ENCODE results near the gene CDC42BPB.

CDC42BPB gene

DNA sequence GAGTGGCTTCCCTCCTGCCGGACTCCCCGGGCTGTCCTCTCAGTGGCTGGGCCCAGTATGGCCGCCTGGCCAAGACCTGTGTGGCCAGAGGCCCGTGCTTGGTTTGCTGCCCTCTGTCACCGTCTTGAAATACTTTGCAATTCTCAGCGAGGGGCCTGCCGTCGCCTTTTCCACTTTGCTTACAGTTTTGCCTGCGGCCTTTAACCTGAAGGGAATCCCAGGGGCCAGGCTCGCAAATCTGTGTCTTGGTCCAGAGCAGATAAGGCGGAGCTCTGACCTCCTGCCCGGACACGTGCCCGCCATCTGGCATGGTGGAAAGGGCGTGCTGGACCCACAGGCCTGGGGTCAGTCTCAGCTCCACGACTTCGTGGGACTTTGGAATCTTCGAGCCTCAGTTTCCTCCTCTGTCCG is 145.8 kb downstream of the CDC42BPB start:
- DNase-seq: no peak

- no peak for DNase-seq
Observed at GRCh38 chr14:102910442-102910841, 146.9 kb downstream of the CDC42BPB start.

- DNase-seq: no peak
Observed at GRCh38 chr14:102909911-102910310, 147.4 kb downstream of the CDC42BPB start.

GRCh38 chr14:102909462-102909861 is 147.9 kb downstream of the CDC42BPB start:
- DNase-seq: no peak

GRCh38 chr14:102908766-102909455 is 148.4 kb downstream of the CDC42BPB start:
- DNase-seq: no peak

GRCh38 chr14:102907980-102908730 is 149.2 kb downstream of the CDC42BPB start:
- no peak for DNase-seq

DNA sequence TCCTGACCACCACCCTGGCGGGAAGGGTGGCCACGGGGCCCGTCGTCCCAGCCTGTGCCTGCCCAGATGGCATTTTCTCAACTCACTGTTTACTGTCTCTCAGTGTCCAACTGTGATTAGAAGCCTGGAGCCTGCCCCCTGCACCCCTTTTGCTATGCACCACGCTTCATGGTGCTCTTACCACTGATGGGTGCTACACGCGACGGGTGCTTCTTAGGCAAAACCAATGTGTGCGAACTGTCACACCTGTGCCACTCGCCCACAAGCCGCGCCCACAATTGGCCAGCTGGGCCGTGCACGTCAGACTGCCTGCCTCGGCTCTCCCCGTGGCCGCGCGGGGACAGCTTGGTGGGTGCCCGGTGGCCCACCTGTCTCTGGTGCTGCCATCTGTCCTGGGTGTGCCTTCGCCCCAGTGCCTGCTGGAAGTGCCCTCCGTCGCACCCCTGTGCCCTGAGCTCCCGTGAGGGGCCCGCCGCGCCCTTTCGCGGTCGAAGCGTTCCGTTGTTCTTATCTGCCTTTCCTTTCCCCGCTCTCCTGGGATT is 150.0 kb downstream of the CDC42BPB start:
- DNase-seq: no peak

DNA sequence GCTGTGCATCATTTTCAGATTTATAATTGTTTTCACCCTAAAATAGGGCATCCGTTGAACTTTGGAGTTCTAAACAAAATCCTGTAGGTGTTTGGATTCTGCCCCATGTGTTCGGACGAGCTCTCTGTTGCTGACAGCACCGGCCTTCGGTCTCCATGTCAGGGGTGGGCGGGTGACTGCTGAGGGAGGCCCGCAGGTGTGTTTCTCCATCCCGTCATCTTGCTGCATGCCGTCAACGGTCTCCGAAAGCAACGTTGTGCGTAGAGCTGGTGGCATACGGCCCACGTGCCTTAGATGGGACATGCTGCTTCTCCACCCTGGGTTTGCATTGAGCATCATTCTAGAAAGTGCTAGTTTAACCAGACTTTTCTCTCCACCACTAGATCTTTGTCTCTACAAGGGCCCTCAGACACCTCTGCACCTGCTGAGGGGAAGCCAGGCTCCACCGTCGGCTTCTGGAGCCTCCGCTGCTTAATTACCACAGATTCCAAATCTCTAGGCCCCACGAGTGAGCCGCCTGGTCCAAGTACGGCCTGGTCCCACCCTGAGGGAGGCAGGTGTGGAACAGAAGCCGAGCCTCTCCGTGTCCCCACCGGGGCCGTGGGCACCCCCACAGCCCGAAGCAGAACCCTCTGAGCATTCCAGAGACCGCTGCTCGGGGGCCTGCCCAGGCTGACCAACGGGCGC is 150.6 kb downstream of the CDC42BPB start:
- DNase-seq: no peak

- no peak for DNase-seq
Observed at GRCh38 chr14:102905116-102906108, 151.9 kb downstream of the CDC42BPB start.

GRCh38 chr14:102903889-102904512 is 153.3 kb downstream of the CDC42BPB start:
- DNase-seq: no peak

DNA sequence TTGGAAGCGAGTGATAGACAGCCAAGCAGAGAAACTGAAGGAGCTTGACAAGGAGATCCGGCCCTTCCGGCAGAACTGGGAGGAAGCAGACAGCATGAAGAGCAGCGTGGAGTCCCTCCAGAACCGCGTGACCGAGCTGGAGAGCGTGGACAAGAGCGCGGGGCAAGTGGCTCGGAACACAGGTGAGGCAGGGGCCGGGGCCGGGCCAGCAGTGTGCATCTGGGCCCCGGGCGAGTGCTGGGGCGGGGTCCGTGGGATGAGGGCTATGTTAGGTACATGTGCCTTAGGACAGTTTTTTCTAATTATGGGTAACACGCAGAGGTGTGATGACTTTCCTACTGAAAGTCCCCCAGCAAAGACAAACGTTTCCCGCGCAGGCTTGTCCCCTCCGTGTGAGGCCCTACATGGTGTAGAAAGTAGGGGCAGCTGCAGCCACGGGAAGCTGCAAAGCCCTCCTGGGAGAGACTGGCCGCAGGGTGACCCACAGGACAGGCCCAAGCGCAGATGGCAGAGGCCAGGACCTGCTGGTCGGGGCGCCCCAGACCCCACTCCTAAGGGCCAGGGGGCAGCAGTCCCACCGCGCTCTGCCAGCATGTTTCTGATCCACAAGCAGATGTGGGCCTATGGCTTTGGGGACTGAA is 154.0 kb downstream of the CDC42BPB start:
- DNase-seq: no peak

DNA sequence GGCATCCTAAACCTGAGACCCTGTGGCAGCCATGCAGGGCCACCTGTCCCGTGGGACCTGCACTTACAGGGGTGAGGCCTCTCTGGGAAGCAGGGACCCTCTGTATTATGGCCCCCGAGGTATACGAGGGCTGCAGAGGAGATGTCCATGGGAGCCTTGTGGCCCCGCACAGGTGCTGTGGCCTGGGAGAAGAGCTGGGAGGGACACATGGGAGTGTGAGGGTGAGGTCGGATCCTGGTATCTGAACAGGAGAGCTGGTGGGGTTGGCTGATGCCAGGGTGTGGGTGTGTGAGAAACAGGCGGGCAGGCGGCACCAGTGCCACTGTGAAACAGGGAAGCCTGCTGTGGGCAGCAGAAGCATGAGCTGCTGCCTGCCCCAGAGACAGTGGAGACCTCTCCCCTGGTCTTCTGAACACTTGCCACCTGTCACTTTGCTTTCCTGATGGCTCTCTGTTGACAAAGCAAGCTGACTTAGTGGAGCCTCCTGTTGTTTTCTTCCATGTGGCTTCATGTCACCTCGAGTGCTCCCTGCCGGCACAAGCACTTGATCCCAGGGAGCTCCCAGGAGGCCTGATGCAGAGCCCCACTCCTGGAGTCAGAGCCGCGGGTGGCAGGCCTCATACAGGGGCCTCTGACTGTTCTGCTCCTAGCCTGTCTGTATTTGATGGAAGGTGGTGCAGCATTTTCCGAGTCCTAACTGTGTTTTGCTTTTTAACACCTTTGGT is 154.7 kb downstream of the CDC42BPB start:
- DNase-seq: no peak

GRCh38 chr14:102902086-102902485 is 155.3 kb downstream of the CDC42BPB start:
- DNase-seq: no peak

- DNase-seq: no peak
Observed at GRCh38 chr14:102901633-102902032, 155.7 kb downstream of the CDC42BPB start.

GRCh38 chr14:102900631-102901571 is 156.4 kb downstream of the CDC42BPB start:
- no peak for DNase-seq

GRCh38 chr14:102899516-102899900 is 157.8 kb downstream of the CDC42BPB start:
- DNase-seq: no peak

DNA sequence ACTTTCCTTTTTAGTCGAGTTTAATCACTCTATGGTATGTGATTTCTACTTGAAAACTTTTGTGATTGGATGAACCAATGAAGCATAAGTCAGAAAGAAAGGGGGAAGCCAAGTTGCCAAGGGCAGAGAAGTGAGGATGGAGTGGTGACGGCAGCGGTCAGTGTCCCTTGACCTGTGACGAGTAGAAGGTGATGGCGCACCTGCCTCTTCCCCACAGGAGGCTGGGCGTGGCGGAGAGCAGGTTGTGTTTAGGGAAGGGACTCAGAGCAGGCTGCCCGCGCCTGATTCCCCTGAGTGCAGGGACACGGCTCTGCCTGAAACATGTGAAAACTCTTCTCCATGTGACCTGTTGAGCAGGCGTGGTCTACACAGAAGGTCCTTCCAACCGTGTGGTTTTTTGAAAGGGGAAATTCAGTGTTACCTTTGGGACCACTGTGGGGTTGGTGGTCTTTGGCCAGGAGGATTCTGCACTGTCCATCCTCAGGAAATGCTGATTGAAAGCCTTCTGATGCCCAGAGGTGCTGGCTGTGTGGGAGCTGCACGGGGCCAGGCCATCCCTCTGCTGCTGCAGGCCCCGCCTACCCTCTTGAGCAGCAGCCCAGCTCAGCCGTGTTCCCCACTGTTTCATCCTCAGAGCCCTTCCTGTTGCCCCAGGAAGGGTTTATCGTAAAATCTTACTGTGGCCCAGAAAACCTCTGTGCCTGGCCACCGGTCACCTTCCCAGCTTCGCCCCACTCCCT is 158.4 kb downstream of the CDC42BPB start:
- no peak for DNase-seq

DNA sequence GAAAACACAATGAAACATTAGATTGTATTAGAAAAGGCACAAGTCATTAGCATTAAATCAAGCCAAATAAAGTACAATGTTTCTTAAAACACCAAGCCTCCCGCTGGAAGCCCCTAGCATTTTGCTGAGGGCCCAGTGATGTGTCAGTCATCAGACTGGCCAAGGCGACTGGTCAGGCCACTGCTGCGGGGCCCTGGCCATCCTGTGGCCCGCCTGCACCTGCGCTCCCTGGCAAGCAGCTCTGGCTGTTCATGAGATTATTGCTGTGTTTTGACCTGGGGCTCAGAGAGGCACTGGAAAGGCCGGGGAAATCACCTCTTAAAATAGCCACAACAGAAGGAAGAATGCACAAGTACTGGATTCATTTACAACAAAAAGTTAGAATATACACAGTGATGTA is 159.1 kb downstream of the CDC42BPB start:
- no peak for DNase-seq
